ENCODE results near the gene PLAAT2. TPM values are rescaled to one million over a fixed set of nuclear protein-coding genes. Genes with fewer than 3 reads are reported as not detected.

PLAAT2 gene
- total and polyA plus RNA-seq, 8 donors, result 1.3 to 66.7 (median 7.6) TPM; not detected in 3

- peaks cover 4 to 35% (median 31%) of the 10 kb centered on the region in 4 donors for H3K36me3 ChIP-seq
- peaks cover 0 to 29% (median 13%) of the 10 kb centered on the region in 4 donors for H3K4me1 ChIP-seq
- DNase-seq, result no peak
- no peaks in the 10 kb centered on the region for H3K27me3 ChIP-seq
- H3K27ac ChIP-seq, result no peak overlapping the region
- intact Hi-C loops (cut with DNase I; ENCODE audit: low total_unique reads), result no loop called here
- no peaks in the 10 kb centered on the region for H3K9me3 ChIP-seq
- no peak overlapping the region for H3K4me3 ChIP-seq
- WGBS, 5 donors, result 84 to 90% (median 86%) methylated on average over 7 of the region's 7 CpGs
- TF ChIP-seq POLR2A (IDR thresholded peaks at IDR 0.05), result no peak
- TF ChIP-seq POLR2AphosphoS5 (IDR thresholded peaks at IDR 0.05), result no peak
- TF ChIP-seq EP300 (IDR thresholded peaks at IDR 0.05), result no peak
- TF ChIP-seq, protein P1, sequence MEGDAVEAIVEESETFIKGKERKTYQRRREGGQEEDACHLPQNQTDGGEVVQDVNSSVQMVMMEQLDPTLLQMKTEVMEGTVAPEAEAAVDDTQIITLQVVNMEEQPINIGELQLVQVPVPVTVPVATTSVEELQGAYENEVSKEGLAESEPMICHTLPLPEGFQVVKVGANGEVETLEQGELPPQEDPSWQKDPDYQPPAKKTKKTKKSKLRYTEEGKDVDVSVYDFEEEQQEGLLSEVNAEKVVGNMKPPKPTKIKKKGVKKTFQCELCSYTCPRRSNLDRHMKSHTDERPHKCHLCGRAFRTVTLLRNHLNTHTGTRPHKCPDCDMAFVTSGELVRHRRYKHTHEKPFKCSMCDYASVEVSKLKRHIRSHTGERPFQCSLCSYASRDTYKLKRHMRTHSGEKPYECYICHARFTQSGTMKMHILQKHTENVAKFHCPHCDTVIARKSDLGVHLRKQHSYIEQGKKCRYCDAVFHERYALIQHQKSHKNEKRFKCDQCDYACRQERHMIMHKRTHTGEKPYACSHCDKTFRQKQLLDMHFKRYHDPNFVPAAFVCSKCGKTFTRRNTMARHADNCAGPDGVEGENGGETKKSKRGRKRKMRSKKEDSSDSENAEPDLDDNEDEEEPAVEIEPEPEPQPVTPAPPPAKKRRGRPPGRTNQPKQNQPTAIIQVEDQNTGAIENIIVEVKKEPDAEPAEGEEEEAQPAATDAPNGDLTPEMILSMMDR (IDR thresholded peaks at IDR 0.05), result no peak
Observed at GRCh38 chr11:63599211-63600122, 36.3 kb upstream of the PLAAT2 start.

DNA sequence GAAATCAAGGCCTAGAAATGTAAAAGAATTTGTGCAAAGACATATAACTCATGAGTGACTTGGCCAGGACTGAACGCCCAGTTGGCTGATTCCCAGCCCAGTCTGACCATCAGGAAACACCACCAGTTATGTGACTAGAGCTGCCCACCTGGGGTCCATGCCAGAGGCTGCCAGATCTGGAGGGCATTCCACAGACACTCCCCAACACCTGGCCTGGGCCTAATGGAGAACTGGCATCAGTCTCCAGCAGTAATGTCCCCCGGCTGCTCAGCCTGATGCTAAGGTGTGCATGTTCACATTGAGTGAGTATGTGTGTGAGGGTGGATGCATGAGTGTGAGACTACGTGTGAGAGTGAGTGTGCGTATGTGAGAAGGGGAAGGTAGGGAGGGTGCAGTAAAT is 35.4 kb upstream of the PLAAT2 start:
- no peaks in the 10 kb centered on the region for H3K9me3 ChIP-seq
- H3K27me3 ChIP-seq, result no peaks in the 10 kb centered on the region
- H3K27ac ChIP-seq, result no peak overlapping the region
- no peak for DNase-seq
- no peak overlapping the region for H3K4me3 ChIP-seq
- WGBS, 5 donors, result 76 to 91% (median 80%) methylated on average over 4 of the region's 4 CpGs
- TF ChIP-seq, protein P1 (IDR thresholded peaks at IDR 0.05), result no peak
- TF ChIP-seq POLR2A (IDR thresholded peaks at IDR 0.05), result no peak
- TF ChIP-seq POLR2AphosphoS5 (IDR thresholded peaks at IDR 0.05), result no peak
- no peak for TF ChIP-seq EP300 (IDR thresholded peaks at IDR 0.05)
- peaks cover 4 to 43% (median 39%) of the 10 kb centered on the region in 4 donors for H3K36me3 ChIP-seq
- peaks cover 0 to 21% (median 12%) of the 10 kb centered on the region in 4 donors for H3K4me1 ChIP-seq
- intact Hi-C loops (cut with DNase I; ENCODE audit: low total_unique reads), result no loop called here

GRCh38 chr11:63595296-63595695 is 32.1 kb upstream of the PLAAT2 start:
- H3K4me1 ChIP-seq, result no peaks in the 10 kb centered on the region
- peaks cover 8 to 73% (median 69%) of the 10 kb centered on the region in 4 donors for H3K36me3 ChIP-seq
- WGBS, 5 donors, result 86 to 91% (median 91%) methylated on average over 4 of the region's 4 CpGs
- DNase-seq, result no peak
- no peaks in the 10 kb centered on the region for H3K27me3 ChIP-seq
- no peaks in the 10 kb centered on the region for H3K9me3 ChIP-seq
- H3K27ac ChIP-seq, result no peak overlapping the region
- TF ChIP-seq EP300 (IDR thresholded peaks at IDR 0.05), result no peak
- TF ChIP-seq, protein P1 (IDR thresholded peaks at IDR 0.05), result no peak
- TF ChIP-seq POLR2A (IDR thresholded peaks at IDR 0.05), result no peak
- TF ChIP-seq POLR2AphosphoS5 (IDR thresholded peaks at IDR 0.05), result no peak
- H3K4me3 ChIP-seq, result no peak overlapping the region
- intact Hi-C loops (cut with DNase I; ENCODE audit: low total_unique reads), result no loop called here

GRCh38 chr11:63592975-63593395 is 29.8 kb upstream of the PLAAT2 start:
- Histone ChIP-seq H3K27me3 (no peaks in the 10 kb centered on the region), H3K4me3 (no peak overlapping the region), H3K27ac (no peak overlapping the region), H3K36me3 (peaks cover 8 to 96% (median 86%) of the 10 kb centered on the region in 4 donors), H3K4me1 (no peaks in the 10 kb centered on the region), H3K9me3 (no peaks in the 10 kb centered on the region)
- TF ChIP-seq POLR2AphosphoS5 (IDR thresholded peaks at IDR 0.05) (no peak), POLR2A (IDR thresholded peaks at IDR 0.05) (no peak)
- TF ChIP-seq, protein P1 (IDR thresholded peaks at IDR 0.05), result peak in 4 of 7 experiments; percentile 31 to 53 (median 38)
- intact Hi-C loops (cut with DNase I; ENCODE audit: low total_unique reads), result no loop called here
- DNase-seq, result peak in 1 of 2 donors; percentile 32
- 73 to 85% (median 74%) methylated on average over 4 of the region's 4 CpGs for WGBS, 5 donors

Measured in stomach (tissue), 9 donors.